ENCODE data around the gene PFN4.

PFN4 gene

GRCh38 chr2:24076849-24077534 is 46.1 kb downstream of the PFN4 start:
- peak in 1 of 2 donors; percentile 24 for DNase-seq

- peak; percentile 100 for DNase-seq
Measured at GRCh38 chr2:24075915-24076848, 47.0 kb downstream of the PFN4 start, which contains the start of gene SF3B6. TSS of gene SF3B6 (minus strand) at chr2:24076326. CDS start at chr2:24076229, 97 bp downstream.

GRCh38 chr2:24075259-24075658 is 47.9 kb downstream of the PFN4 start:
- DNase-seq: no peak

GRCh38 chr2:24073816-24074215 is 49.3 kb downstream of the PFN4 start:
- no peak for DNase-seq

DNA sequence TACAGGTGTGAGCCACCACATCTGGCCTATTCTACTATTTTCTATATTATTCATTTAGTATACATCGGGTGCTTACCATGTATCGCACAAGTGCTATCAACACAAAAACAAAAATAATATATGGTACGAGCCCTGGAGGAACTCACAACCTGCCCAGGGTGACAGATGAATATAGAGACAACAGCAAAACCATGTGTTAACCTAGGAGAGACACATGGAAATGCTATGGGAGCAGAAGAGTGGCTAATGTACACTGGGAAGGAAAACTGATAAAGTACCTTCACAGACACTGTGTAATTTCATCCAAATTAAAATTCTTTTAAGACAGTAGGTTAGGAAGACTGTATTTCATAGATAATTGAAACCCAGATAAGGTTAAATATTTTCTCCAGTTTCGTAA is 50.9 kb downstream of the PFN4 start:
- no peak for DNase-seq

DNA sequence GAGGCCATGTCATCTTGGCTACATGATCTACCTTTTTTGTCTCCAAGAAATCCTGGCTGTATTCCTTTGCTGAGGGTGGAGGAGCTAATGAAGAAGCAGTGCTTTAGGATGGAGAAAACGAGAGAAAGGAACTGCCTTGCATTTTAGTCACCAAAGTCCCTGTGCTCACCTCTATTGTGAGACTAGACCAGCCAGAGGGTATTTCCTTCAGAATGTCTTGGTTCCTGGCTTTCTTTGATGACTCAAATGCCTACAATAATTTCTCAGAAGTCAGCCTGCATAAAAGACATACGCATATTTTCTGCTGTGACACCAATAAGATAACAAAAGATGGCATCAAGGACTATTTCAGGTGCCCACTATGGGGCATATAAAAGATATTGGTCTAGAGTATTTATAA is 57.8 kb downstream of the PFN4 start:
- DNase-seq: no peak

Measured in stimulated activated CD4-positive, alpha-beta T cell treated with anti-CD3 and anti-CD28 coated beads, Interleukin-2, amount 100 ng/mL, for 24 hours (primary cell).